ENCODE measurements around the gene UQCC3.

- TF ChIP-seq CTCF (IDR thresholded peaks at IDR 0.05; ENCODE audit: low read length) (no peak), EZH2 (optimal IDR thresholded peaks at IDR 0.05; ENCODE audit: low read depth, low read length) (no peak), EZH2phosphoT487 (IDR thresholded peaks at IDR 0.05; ENCODE audit: low read length) (no peak)
These were observed 22.0 kb upstream of the UQCC3 start for GRCh38 chr11:62649486-62649885.
